H1 (cell line): ENCODE results near the gene MANSC4.

Experiments
- ATF3 ChIP-seq: IDR thresholded peaks from 2 replicates; pipeline ENCODE4 v1.6.1; 2011; ENCODE audit warnings: low read depth, mild to moderate bottlenecking, low read length; ENCODE audit not compliant: insufficient read depth
- CHD2 ChIP-seq: IDR thresholded peaks from 2 replicates; pipeline ENCODE4 v1.6.1; 2012; ENCODE audit warnings: low read length, improper control_type of control experiment
- CTCF ChIP-seq, 3 experiments: IDR thresholded peaks; 1 replicate in 2 of 3; 2 replicates in 1 of 3; pipeline versions ENCODE4 v1.5.1 to v1.6.1; 2011; ENCODE audit warnings: low read length in 3 of 3, mild to moderate bottlenecking in 3 of 3, inconsistent platforms in 2 of 3, low read depth in 1 of 3, moderate library complexity in 1 of 3; ENCODE audit not compliant: insufficient read depth in 1 of 3; ENCODE audit errors: control extremely low read depth in 1 of 3
- EP300 ChIP-seq, 2 experiments: IDR thresholded peaks; 1 replicate in 1 of 2; 2 replicates in 1 of 2; pipeline ENCODE4 v1.6.1; 2011 to 2012; ENCODE audit warnings: low read depth in 2 of 2, low read length in 2 of 2, mild to moderate bottlenecking in 2 of 2, borderline replicate concordance in 1 of 2, inconsistent platforms in 1 of 2, moderate library complexity in 1 of 2
- EZH2 ChIP-seq: fragments of 200-600 bp; sonication (generic); IDR thresholded peaks from 2 replicates; pipeline ENCODE4 v1.7.1; 2012; ENCODE audit warnings: low read depth, mild to moderate bottlenecking, moderate library complexity, low read length, inconsistent platforms; ENCODE audit not compliant: severe bottlenecking
- KDM1A ChIP-seq: fragments of 200-600, 300-600 bp; sonication (generic); IDR thresholded peaks from 2 replicates; pipeline ENCODE4 v1.7.1; 2016; ENCODE audit warnings: mild to moderate bottlenecking, low read length, borderline replicate concordance
- KDM4A ChIP-seq: IDR thresholded peaks from one replicate; pipeline ENCODE4 v1.7.1; 2012; ENCODE audit warnings: low read depth, mild to moderate bottlenecking, moderate library complexity, low read length, inconsistent platforms; ENCODE audit not compliant: severe bottlenecking
- KDM5A ChIP-seq: fragments of 200-600 bp; IDR thresholded peaks from 2 replicates; pipeline ENCODE4 v1.7.1; 2012; ENCODE audit warnings: mild to moderate bottlenecking, low read length, inconsistent platforms, mixed read lengths
- MAX ChIP-seq: IDR thresholded peaks from 2 replicates; pipeline ENCODE4 v1.6.1; 2012; ENCODE audit warnings: inconsistent platforms
- POLR2A ChIP-seq, 2 experiments: IDR thresholded peaks; 1 replicate in 1 of 2; 2 replicates in 1 of 2; pipeline ENCODE4 v1.6.1; 2011; ENCODE audit warnings: low read depth in 2 of 2, low read length in 2 of 2, mild to moderate bottlenecking in 2 of 2; ENCODE audit errors: control extremely low read depth in 1 of 2
- SP2 ChIP-seq: IDR thresholded peaks from 2 replicates; pipeline ENCODE4 v1.6.1; 2012; ENCODE audit warnings: mild to moderate bottlenecking, low read length, inconsistent platforms
- TAF7 ChIP-seq: optimal IDR thresholded peaks from 2 replicates; pipeline ENCODE3; 2011; ENCODE audit warnings: low read depth, mild to moderate bottlenecking, inconsistent platforms, low read length, moderate library complexity, borderline replicate concordance
- TCF12 ChIP-seq: IDR thresholded peaks from 2 replicates; pipeline ENCODE4 v1.6.1; 2011; ENCODE audit warnings: low read depth, mild to moderate bottlenecking, low read length
- YY1 ChIP-seq: IDR thresholded peaks from 2 replicates; pipeline ENCODE4 v1.6.1; 2011; ENCODE audit warnings: low read depth, mild to moderate bottlenecking, low read length

DNA sequence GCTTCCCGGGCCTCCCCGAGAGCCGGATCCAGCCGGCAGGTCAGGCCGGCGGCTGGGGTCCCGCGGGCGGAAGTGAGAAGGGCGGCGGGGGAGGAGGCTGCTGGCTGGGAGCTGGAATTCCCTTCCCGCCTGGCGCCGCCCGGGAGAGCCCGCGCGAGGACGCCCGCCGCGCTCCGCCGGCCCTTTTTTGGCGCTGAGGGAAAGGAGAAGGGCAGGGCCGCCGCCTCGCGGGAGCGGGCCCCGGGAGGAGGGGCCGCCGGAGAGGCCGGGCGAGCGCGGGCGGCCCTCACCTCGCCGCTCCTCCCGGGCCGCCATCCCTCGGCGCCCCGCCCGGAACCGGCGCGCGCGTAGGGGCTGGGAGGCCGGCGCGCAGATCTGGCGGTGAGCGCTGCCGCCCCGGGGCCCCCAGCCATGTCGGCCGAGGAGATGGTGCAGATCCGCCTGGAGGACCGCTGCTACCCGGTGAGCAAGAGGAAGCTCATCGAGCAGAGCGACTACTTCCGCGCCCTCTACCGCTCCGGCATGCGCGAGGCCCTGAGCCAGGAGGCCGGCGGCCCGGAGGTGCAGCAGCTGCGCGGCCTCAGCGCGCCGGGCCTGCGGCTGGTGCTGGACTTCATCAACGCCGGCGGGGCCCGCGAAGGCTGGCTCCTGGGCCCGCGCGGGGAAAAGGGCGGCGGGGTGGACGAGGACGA is at the start of gene MANSC4, which contains the start of gene KLHL42:
- peak; percentile 56 for TF ChIP-seq KDM4A
- no peak for TF ChIP-seq TCF12
- peak in 1 of 2 experiments; percentile 43; a peak in 1 of 3 replicates for TF ChIP-seq POLR2A (IDR thresholded peaks at IDR 0.05; ENCODE audit: control extremely low read depth in 1 of 2, low read depth in 2 of 2, low read length in 2 of 2)
- no peak for TF ChIP-seq ATF3
- no peak for TF ChIP-seq KDM5A
- TF ChIP-seq TAF7: peak; percentile 78
- no peak for TF ChIP-seq CTCF (IDR thresholded peaks at IDR 0.05; ENCODE audit: control extremely low read depth in 1 of 3, insufficient read depth in 1 of 3, low read depth in 1 of 3, low read length in 3 of 3)
- no peak for TF ChIP-seq KDM1A
- TF ChIP-seq CHD2: no peak
- no peak for TF ChIP-seq EZH2
- no peak for TF ChIP-seq SP2
- no peak for TF ChIP-seq EP300 (IDR thresholded peaks at IDR 0.05; ENCODE audit: borderline replicate concordance in 1 of 2, low read depth in 2 of 2, low read length in 2 of 2)
- TF ChIP-seq YY1: no peak
- TF ChIP-seq MAX: peak; percentile 10; the same call in 1 of the 2 replicates
